GM12878 (cell line): Measurements from ENCODE around the gene SLC36A2.

ENCODE experiments used
- ASH2L ChIP-seq: fragments of 300-600, 200-600 bp; sonication (generic); IDR thresholded peaks from 2 replicates; pipeline ENCODE4 v1.6.1; 2017; ENCODE audit warnings: low read depth, mild to moderate bottlenecking, borderline replicate concordance
- EGR1 ChIP-seq, 2 experiments: IDR thresholded peaks; 1 replicate in 1 of 2; 2 replicates in 1 of 2; pipeline ENCODE4 v1.6.1; 2011 to 2012; ENCODE audit warnings: low read depth in 2 of 2, low read length in 2 of 2, borderline replicate concordance in 1 of 2, mild to moderate bottlenecking in 1 of 2, moderate library complexity in 1 of 2
- POLR2A ChIP-seq: IDR thresholded peaks from 2 replicates; pipeline ENCODE4 v1.6.1; 2011; ENCODE audit warnings: low read depth, mild to moderate bottlenecking, low read length
- USF1 ChIP-seq: IDR thresholded peaks from 2 replicates; pipeline ENCODE4 v1.6.1; 2011; ENCODE audit warnings: borderline replicate concordance, low read depth, mild to moderate bottlenecking, moderate library complexity, mixed read lengths, low read length; ENCODE audit not compliant: insufficient read depth; ENCODE audit errors: extremely low read length

- TF ChIP-seq ASH2L (no peak), USF1 (no peak), POLR2A (no peak), EGR1 (IDR thresholded peaks at IDR 0.05; ENCODE audit: borderline replicate concordance in 1 of 2, low read depth in 2 of 2, low read length in 2 of 2) (no peak)
Observed at GRCh38 chr5:151280443-151280842, 66.9 kb downstream of the SLC36A2 start.
